Activated CD4-positive, alpha-beta T cell treated with anti-CD3 and anti-CD28 coated beads for 36 hours (primary cell): ENCODE results near the gene RER1. TPM values are rescaled to one million over a fixed set of nuclear protein-coding genes. Genes with fewer than 3 reads are reported as not detected.
"Not testable (repeated sequence)": the region's sequence is repeated elsewhere in the genome, so short reads cannot be mapped to it uniquely, and the experiment has no call there.

ENCODE experiments used
- ATAC-seq: fragments of 200-7000 bp; cut with Tn5 transposase; one replicate; pipeline ENCODE4 v1.10.0; 2021; ENCODE audit warnings: mild to moderate bottlenecking, moderate library complexity
- CTCF ChIA-PET: fragments of 350-600 bp; sonication (Branson Sonifier 250); formaldehyde crosslinking; loops from one replicate; lab custom pipeline; 2021; ENCODE audit warnings: antibody characterized with exemption; lab: Charles Lee
- POLR2A ChIA-PET: fragments of 350-600 bp; sonication (Branson Sonifier 250); formaldehyde crosslinking; loops from one replicate; lab custom pipeline; 2021; ENCODE audit warnings: antibody characterized with exemption, inconsistent platforms; lab: Charles Lee
- DNase-seq: peaks from one replicate; pipeline ENCODE4 v3.0.0-alpha.2; 2020
- H3K27ac Mint-ChIP-seq: one replicate; pipeline ENCODE4 v1.8.0; 2021; ENCODE audit warnings: mixed read lengths
- H3K27me3 Mint-ChIP-seq: one replicate; pipeline ENCODE4 v1.8.0; 2021; ENCODE audit warnings: mixed read lengths
- H3K36me3 Mint-ChIP-seq: one replicate; pipeline ENCODE4 v1.8.0; 2021; ENCODE audit warnings: low read depth, mixed read lengths
- H3K4me1 Mint-ChIP-seq: one replicate; pipeline ENCODE4 v1.8.0; 2021; ENCODE audit warnings: mixed read lengths
- H3K4me3 Mint-ChIP-seq: one replicate; pipeline ENCODE4 v1.8.0; 2021; ENCODE audit warnings: mild to moderate bottlenecking, moderate library complexity, mixed read lengths
- H3K9me3 Mint-ChIP-seq: one replicate; pipeline ENCODE4 v1.8.0; 2021; ENCODE audit warnings: low read depth, mixed read lengths
- intact Hi-C, 2 experiments: fragments of 100-400 bp; cut with DNase I in 1 of 2; cut with micrococcal nuclease in 1 of 2; formaldehyde crosslinking; loops; one replicate each; pipeline versions ENCODE4 v1.14.2 to v1.15.1; 2022 to 2024; cut with DNase I, micrococcal nuclease
- total RNA-seq, 2 experiments: library from RNA; stranded (reverse); gene quantifications; one replicate each; pipeline ENCODE4 v1.2.3, GENCODE V29; 2021

RER1 gene
- total RNA-seq, 2 experiments from 2014 or later, result 146 to 152 TPM

DNA sequence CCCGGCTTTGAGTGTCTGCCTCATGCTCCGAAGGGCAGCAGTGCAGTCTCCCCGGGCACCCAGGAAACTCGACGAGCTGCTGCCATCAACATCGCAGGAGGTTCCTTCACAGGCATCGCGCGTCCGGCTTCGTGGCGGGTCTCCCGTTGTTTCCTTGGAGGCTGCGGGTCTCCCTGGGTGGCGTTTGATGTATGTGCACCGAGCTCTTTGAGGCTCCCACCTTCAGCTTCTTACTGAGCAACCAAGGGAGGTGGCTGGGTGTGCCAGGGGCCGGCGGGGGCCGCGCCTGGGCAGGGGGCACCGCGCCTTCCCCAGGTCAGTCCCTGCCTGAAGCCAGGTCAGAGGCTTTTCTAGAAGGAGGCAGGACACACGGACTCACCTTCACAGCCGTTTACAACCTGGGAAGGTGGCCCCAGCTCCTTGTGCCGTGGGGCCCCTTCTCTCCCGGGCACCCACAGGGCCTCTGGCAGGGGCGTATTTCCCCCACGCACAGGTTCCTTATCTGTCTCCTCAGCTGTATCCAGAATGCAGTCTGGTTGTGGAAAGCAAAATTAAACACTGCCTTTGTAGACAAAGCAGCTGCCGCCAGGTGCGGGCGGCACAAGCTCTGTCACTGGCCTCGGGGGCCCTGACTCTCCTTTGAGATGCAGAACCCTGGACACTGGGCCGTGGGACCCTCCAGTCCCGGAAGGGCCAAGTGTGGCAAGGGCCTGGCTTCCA is 42.5 kb downstream of the RER1 start:
- ATAC-seq (no peak), DNase-seq (no peak)
- ChIA-PET CTCF (no interaction called here), POLR2A (no interaction called here)
- no peaks in the 10 kb centered on the region for H3K27me3 Mint-ChIP-seq
- H3K36me3 Mint-ChIP-seq, result no peaks in the 10 kb centered on the region
- intact Hi-C loops, result no loop called here
- peaks cover 2% of the 10 kb centered on the region for H3K9me3 Mint-ChIP-seq
- H3K4me1 Mint-ChIP-seq, result no peaks in the 10 kb centered on the region
- H3K4me3 Mint-ChIP-seq, result no peak overlapping the region
- H3K27ac Mint-ChIP-seq, result no peak overlapping the region

DNA sequence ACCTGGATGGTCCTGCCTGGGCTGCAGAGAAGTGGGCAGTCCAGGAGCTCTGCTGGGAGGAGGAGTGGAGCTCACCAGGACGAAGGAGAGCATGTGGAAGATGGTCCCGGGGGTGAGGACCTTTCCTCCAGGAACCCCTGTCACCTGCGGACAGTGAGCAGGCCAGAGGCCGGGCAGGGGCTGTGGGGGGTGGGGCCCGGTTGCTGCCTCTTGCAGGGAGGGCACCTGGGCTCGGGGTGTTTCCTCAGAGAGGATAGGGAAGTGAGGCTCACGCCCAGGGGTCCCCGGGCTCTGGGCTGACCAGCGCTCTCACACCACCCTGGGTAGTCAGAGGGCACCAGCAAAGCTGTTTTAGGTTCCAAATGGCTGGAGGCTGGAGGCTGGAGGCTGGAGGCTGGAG is 43.5 kb downstream of the RER1 start:
- ATAC-seq (no peak), DNase-seq (no peak)
- peaks cover 2% of the 10 kb centered on the region for H3K27me3 Mint-ChIP-seq
- no peaks in the 10 kb centered on the region for H3K4me1 Mint-ChIP-seq
- intact Hi-C loops, result no loop called here
- no peak overlapping the region for H3K27ac Mint-ChIP-seq
- CTCF ChIA-PET, result no interaction called here
- no peak overlapping the region for H3K4me3 Mint-ChIP-seq
- no peaks in the 10 kb centered on the region for H3K36me3 Mint-ChIP-seq
- POLR2A ChIA-PET, result no interaction called here
- no peaks in the 10 kb centered on the region for H3K9me3 Mint-ChIP-seq

DNA sequence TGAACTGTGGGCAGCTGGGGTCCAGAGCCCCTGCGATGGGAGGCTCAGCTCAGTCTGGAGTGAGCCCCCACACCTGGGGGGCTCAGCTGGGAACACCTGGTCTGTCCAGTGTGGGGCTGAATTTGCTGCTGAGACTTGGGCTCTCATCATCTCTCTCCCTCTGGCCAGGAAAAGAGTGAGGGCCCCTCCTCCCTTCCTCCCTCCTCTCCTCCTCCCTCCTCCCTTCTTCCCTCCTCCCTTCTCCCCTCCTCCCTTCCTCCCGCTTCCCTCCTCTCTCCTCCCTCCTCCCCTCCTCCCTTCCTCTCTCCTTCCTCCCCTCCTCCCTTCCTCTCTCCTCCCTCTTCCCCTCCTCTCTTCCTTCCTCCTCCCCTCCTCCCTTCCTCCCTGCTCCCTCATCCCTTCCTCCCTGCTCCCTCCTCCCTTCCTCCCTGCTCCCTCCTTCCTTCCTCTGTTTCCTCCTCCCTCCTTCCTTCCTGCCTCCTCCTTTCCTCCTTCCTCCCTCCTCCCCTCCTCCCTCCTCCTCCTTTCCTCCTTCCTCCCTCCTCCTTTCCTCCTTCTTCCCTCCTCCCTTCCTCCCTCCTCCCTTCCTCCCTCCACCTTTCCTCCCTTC is 44.2 kb downstream of the RER1 start:
- ChIA-PET CTCF (no interaction called here), POLR2A (no interaction called here)
- ATAC-seq, result no peak
- Mint-ChIP-seq H3K9me3 (no peaks in the 10 kb centered on the region), H3K36me3 (no peaks in the 10 kb centered on the region), H3K4me3 (no peak overlapping the region), H3K4me1 (no peaks in the 10 kb centered on the region), H3K27me3 (peaks cover 2% of the 10 kb centered on the region), H3K27ac (no peak overlapping the region)
- intact Hi-C loops, result no loop called here
- no peak for DNase-seq

DNA sequence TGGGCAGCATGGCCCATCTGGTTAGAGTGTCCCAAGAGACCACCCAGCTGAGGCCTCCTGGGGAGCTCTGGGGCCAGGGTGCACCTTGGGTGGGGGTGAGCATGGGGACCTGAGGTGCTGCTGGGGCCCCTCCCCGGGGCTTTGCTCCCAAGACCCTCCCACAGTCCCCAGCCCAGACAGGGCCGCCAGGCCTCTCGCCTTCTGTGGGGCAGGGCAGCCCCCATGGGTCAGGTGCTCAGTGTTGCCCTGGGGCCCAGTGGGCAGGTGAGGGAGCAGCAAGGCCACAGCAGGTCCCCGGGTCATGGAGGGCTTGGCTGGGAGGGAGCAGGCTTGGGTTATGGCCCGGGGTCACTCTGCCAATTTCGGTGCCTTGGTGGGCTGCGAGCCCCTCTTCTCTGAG is 45.2 kb downstream of the RER1 start:
- intact Hi-C loops, result no loop called here
- Mint-ChIP-seq H3K27ac (no peak overlapping the region), H3K4me1 (no peaks in the 10 kb centered on the region), H3K4me3 (no peak overlapping the region), H3K36me3 (no peaks in the 10 kb centered on the region), H3K9me3 (no peaks in the 10 kb centered on the region), H3K27me3 (peaks cover 2% of the 10 kb centered on the region)
- POLR2A ChIA-PET, result no interaction called here
- DNase-seq, result no peak
- CTCF ChIA-PET, result no interaction called here
- no peak for ATAC-seq

DNA sequence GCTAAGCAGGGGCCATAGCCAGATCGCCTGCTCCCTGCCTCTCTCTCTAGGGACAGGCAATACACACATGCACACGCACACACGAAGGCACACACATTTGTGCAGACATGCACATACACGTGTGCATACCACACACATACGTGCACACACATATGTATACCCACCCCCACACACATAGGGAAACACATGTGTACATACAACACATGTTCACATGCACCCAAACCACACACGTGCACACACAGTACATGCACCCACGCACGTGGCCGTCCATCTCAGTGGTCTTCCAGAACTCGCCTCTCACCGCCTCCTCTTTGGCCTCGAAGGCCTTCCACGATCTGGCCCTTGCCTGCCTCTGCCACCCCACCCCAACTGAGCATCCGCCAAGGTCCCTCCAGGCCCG is 46.0 kb downstream of the RER1 start:
- H3K36me3 Mint-ChIP-seq, result no peaks in the 10 kb centered on the region
- ChIA-PET POLR2A (no interaction called here), CTCF (no interaction called here)
- H3K9me3 Mint-ChIP-seq, result no peaks in the 10 kb centered on the region
- DNase-seq, result no peak
- peaks cover 2% of the 10 kb centered on the region for H3K27me3 Mint-ChIP-seq
- ATAC-seq, result no peak
- no peak overlapping the region for H3K4me3 Mint-ChIP-seq
- H3K4me1 Mint-ChIP-seq, result no peaks in the 10 kb centered on the region
- intact Hi-C loops, result no loop called here
- H3K27ac Mint-ChIP-seq, result no peak overlapping the region

DNA sequence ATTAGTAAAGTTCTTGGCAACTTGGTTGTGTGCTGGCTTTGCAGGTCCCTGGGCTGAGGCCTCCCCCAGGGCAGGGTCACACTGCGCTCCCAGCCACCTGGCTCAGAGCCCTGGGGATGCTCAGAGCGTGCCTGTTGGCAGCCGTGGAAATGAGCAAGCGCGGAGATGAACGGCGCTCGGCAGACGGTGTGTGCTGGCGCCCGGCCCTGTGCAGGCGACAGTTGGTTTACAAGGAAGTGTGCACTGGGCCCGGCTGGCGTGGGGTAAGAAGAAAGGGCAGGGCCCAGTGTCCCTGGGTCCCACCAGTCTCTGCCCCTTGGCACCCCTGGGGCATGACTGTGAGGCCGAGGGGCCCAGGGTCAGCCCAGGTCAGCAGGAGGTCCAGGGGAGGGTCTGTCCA is 46.4 kb downstream of the RER1 start:
- Mint-ChIP-seq H3K4me3 (no peak overlapping the region), H3K36me3 (no peaks in the 10 kb centered on the region), H3K9me3 (no peaks in the 10 kb centered on the region), H3K4me1 (no peaks in the 10 kb centered on the region), H3K27me3 (peaks cover 4% of the 10 kb centered on the region), H3K27ac (no peak overlapping the region)
- ATAC-seq (no peak), DNase-seq (no peak)
- intact Hi-C loops, result no loop called here
- CTCF ChIA-PET, result no interaction called here
- POLR2A ChIA-PET, result no interaction called here

DNA sequence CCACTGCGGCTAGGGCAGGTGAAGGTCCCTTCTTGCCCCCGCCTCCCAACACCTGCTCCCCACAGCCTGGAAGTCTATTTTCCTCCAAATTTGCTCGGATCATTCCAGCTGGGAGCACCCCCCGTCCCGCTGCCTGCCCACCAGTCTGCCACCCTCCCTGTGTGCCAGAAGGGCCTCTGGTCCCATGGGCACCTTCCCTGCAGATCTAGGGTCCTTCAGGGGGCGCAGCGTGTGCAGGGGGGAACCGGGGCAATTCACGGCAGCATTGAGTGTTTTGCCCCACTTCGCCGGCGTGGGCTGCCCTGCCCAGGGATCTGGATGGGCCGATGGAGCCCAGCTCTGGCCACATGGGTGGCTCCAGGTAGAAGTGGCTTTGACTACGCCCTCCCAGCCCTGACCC is 47.0 kb downstream of the RER1 start:
- POLR2A ChIA-PET, result no interaction called here
- intact Hi-C loops, result no loop called here
- no peaks in the 10 kb centered on the region for H3K9me3 Mint-ChIP-seq
- H3K27ac Mint-ChIP-seq, result no peak overlapping the region
- no peak for ATAC-seq
- no peak overlapping the region for H3K4me3 Mint-ChIP-seq
- no peaks in the 10 kb centered on the region for H3K4me1 Mint-ChIP-seq
- CTCF ChIA-PET, result no interaction called here
- no peaks in the 10 kb centered on the region for H3K36me3 Mint-ChIP-seq
- H3K27me3 Mint-ChIP-seq, result peaks cover 4% of the 10 kb centered on the region
- DNase-seq, result no peak

DNA sequence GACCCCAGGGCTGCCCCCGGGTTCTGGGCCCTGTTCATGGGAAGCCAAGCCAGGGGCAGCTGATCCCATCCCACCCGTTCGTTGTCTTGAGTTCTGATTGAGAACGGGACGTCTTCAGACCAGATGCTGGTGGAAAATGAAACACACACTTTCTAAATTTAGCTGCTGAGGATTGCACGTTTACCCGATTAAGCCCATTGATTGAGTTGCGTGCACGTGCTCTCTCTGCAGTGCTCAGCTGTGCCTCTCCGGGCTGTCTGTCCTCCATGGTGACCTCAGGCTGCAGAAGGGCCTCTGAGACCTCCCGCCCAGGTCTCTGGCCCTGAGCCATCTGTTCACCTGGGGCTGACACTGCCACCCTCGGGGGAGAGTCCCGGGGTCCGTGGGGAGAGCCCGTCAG is 47.7 kb downstream of the RER1 start:
- ChIA-PET POLR2A (no interaction called here), CTCF (no interaction called here)
- ATAC-seq (no peak), DNase-seq (no peak)
- no peaks in the 10 kb centered on the region for H3K4me1 Mint-ChIP-seq
- no peak overlapping the region for H3K27ac Mint-ChIP-seq
- peaks cover 4% of the 10 kb centered on the region for H3K27me3 Mint-ChIP-seq
- H3K9me3 Mint-ChIP-seq, result no peaks in the 10 kb centered on the region
- no peaks in the 10 kb centered on the region for H3K36me3 Mint-ChIP-seq
- H3K4me3 Mint-ChIP-seq, result no peak overlapping the region
- intact Hi-C loops, result no loop called here

DNA sequence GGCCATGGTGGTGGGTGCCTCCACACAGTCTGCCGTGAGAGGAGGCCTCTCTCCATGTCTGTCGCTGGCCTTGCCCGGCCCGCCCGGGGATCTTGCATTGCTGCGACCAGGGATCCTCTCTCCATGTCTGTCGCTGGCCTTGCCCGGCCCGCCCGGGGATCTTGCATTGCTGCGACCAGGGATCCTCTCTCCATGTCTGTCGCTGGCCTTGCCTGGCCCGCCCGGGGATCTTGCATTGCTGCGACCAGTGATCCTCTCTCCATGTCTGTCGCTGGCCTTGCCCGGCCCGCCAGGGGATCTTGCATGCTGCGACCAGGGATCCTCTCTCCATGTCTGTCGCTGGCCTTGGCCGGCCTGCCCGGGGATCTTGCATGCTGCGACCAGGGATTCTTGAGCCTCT is 48.7 kb downstream of the RER1 start:
- DNase-seq, POLR2A ChIA-PET, H3K27me3 Mint-ChIP-seq, intact Hi-C loops, H3K4me1 Mint-ChIP-seq, CTCF ChIA-PET, H3K4me3 Mint-ChIP-seq, H3K9me3 Mint-ChIP-seq, H3K36me3 Mint-ChIP-seq, H3K27ac Mint-ChIP-seq, ATAC-seq: not testable (repeated sequence)

DNA sequence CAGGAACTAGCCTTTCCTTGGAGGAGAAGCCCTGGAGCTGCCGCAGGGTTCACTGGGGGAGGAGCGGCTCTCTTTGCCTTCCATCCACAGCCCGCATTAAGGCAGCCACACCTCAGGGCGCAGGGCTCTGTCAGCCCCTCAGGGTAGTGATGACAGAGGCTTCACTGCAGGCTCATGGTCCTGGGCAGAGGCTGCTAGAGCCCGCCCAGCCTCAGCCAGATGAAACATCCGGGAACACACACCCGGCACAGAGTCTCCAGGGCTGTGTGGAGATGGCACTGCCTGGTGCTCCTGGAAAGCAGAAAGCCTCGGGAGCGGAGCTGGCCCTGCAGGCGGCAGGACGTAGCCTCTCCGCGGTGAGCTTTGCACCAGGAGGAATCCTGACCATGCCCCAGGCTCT is 50.1 kb downstream of the RER1 start:
- intact Hi-C loops, result no loop called here
- CTCF ChIA-PET, result no interaction called here
- H3K27me3 Mint-ChIP-seq, result peaks cover 5% of the 10 kb centered on the region

DNA sequence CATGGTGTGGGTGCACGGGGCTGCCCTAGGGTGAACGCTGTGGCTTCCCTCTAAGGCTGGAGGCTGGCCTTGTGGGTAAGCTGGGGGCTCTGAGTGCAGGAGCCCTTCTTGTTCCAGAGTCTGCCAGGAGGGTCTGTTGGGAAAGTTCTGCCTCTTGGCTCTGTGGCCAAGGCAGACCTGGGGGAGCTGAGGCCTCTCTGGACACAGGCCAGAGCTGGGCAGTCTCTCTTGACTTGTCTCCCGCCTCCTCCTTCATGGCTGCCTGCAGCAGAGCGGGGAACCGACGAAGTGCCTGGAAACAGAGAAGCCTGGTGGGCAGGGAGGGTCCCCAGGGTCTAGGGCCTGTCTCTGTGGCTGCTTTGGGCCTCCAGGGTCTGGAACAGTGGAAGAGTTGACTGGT is 51.0 kb downstream of the RER1 start:
- no peak overlapping the region for H3K4me3 Mint-ChIP-seq
- H3K27me3 Mint-ChIP-seq, result peaks cover 5% of the 10 kb centered on the region
- H3K27ac Mint-ChIP-seq, result no peak overlapping the region
- no peaks in the 10 kb centered on the region for H3K36me3 Mint-ChIP-seq
- DNase-seq (no peak), ATAC-seq (no peak)
- no peaks in the 10 kb centered on the region for H3K4me1 Mint-ChIP-seq
- no peaks in the 10 kb centered on the region for H3K9me3 Mint-ChIP-seq
- intact Hi-C loops, result no loop called here
- ChIA-PET CTCF (interaction anchor here (1.0 kb wide), 1 partner anchor 11 kb away, joined by 3 read pairs; no protein-coding TSS in a partner anchor), POLR2A (no interaction called here)

More for the DNA sequence above, 50.1 kb downstream of the RER1 start:
- Mint-ChIP-seq H3K27ac (no peak overlapping the region), H3K36me3 (no peaks in the 10 kb centered on the region), H3K4me1 (no peaks in the 10 kb centered on the region), H3K4me3 (no peak overlapping the region), H3K9me3 (no peaks in the 10 kb centered on the region)
- POLR2A ChIA-PET, result no interaction called here
- no peak for DNase-seq
- ATAC-seq, result no peak

DNA sequence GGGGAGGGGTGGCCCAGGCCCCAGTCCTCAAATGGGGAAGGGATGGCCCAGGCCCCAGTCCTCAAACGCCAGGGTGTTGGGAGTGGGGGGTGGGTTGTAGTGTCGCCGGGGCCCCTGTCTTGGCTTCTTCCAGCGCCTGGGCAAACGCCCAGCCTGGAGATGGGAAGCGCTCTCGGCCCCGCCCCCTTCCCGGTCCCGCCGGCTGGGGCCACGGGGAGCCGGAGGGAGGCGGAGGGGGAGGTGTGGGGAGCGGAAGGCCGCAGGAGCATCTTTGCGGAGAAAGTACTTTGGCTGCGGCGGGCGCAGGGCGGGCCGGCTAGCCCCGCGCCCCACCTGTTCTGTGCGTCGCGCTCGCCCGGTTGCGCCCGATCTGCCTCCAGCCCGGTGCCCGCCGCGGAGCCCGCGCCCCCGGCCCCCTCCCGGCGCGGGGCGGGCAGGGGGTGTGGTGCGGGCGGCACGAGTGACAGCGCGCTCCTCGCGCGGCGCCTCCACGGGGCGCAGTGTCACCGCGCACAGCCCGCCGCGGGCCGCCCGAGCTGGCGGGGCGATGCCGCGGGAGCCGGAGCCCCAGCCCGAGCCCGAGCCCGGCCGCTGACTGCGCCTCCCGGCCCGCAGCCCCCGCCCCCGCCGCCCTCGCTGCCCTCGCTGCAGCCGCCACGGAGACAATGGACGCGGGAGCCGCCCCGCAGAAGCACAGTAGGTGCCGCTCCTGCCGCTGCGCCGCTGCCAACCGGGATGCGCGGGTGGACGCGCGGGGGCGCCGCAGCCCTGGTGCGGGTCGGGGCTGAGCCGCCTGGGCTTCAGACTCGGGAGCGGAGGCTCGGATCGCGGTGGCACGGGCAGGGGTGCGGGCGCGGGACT is 51.9 kb downstream of the RER1 start:
- Mint-ChIP-seq H3K4me3 (no peak overlapping the region), H3K4me1 (no peaks in the 10 kb centered on the region), H3K27me3 (peaks cover 5% of the 10 kb centered on the region), H3K9me3 (no peaks in the 10 kb centered on the region), H3K27ac (no peak overlapping the region), H3K36me3 (no peaks in the 10 kb centered on the region)
- DNase-seq, result peak; percentile 65
- peak; percentile 48 for ATAC-seq
- intact Hi-C loops, result no loop called here
- ChIA-PET CTCF (interaction anchor here (0.5 kb wide), 1 partner anchor 17 kb away, joined by 3 read pairs; no protein-coding TSS in a partner anchor), POLR2A (no interaction called here)
